NCI-H345 (cell line): Measurements from ENCODE around the gene BIRC7.

Experiments used
- DNase-seq: peaks from one replicate; lab custom pipeline; 2025; lab: John Stamatoyannopoulos, UW

The BIRC7 gene

DNA sequence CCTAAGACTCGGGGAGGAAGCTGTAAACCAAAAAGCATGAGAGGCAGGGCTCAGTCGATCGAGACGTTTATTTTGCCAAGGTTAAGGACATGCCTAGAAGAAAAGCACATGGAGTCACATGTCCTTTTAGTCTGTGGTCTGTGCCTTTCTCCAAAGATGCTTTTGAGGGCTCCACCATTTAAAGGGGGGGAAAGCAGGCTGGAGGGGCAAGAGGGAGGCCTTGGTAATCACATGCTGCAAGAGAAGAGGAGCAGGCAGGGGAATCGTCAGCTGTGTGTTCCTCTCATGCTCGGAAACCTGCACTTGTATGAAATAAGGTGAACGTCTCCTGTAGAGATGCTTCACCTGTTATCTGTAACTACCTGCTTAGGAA lies 10.6 kb upstream of the BIRC7 start:
- peak; percentile 35 for DNase-seq

DNA sequence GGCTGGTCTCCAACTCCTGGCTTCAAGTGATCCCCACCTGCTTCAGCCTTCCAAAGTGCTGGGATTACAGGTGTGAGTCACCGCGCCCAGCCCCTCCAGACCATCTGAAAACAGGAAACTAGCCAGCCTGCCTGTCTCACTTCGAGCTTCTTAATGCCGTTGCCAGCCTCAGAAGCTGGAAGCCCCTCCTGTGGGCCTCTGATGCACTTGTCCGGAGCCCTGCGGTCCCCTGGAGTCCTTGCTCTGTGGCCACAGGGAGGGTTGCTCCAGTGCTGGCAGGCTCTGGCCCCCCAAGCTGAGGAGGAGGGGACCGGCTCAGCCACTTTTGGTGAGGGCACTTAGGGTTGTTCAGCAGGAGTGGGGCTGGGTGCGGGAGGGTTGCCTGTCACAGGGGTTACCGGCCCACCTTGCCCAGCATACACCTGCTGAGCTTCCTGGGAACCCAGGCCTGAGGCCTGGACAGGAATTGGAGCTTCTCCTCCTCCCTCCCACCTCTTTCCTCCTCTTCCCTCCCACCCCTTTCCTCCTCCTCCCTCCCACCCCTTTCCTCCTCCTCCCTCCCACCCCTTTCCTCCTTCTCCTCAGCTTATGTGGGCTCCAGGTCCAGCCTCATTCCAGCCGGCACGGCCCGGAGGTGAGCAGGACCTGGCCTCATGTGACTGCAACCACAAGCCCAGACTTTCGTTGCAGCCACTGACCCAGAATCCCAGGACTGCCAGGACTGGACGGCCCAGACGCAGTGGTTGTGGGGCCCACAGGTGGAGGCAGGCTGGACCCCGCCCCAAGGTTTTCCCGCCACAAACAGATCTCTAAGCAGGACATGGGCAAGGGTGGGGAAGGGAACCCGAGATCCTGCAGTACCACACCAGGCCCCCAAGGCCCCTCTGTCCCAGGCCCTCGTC lies 9.4 kb upstream of the BIRC7 start:
- DNase-seq: no peak

DNA sequence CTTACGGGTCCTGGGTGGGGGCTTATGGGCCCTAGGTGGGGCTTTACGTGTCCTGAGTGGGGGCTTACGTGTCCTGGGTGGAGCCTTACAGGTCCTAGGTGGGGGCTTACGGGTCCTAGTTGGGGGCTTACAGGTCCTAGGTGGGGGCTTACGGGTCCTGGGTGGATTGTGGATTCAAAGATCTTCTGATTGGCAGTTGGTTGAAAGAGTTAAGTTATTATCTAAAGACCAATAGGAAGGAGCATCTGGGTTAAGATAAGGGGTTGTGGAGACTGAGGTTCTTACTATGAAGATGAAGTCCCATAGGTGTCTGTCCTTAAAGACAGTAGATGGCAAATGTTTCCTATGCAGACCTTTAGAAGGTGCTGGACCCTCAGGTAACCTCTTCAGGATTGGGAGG lies 8.4 kb upstream of the BIRC7 start:
- DNase-seq: no peak

DNA sequence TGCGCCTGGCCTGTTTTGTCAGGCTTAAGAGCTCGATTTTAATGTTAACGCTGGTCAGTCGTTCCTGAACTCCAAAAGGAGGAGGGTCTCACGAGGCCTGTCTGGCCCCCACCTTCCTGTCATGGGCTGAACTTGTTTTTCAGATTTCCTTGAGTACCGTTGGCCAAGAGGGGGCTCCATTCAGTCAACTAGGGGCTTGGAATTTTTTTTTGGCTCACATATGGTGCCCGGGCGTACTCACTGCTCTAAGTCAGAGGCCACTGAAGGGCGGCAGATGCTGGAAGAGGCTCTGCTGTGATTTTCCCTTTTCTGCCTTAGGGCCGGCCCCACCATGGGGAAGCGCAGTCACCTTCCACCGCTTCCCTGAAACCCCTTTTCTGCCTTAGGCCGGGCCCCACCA lies 6.9 kb upstream of the BIRC7 start:
- DNase-seq: no peak

DNA sequence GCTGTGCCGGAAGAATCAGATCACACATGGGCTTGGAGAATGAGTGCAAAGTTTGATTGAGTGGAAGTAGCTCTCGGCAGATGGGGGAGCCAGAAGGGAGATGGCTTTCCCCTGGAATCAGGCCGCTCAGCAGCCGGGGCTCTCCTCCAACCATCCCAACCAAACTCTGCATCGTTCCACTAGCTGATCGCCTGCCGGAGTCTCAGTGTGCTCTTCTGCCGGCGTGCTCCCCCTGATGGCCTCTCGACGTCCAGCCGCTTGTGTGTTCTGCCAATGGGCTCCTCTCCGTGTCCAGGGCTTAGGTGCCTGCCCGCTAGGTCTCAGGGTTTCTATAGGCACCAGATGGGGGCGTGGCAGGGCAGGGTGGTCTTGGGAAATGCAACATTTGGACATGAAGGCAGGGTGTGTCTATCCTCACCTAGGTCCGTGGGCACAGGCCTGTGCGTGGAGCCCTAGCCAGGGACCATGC lies 4.9 kb upstream of the BIRC7 start:
- DNase-seq: no peak

DNA sequence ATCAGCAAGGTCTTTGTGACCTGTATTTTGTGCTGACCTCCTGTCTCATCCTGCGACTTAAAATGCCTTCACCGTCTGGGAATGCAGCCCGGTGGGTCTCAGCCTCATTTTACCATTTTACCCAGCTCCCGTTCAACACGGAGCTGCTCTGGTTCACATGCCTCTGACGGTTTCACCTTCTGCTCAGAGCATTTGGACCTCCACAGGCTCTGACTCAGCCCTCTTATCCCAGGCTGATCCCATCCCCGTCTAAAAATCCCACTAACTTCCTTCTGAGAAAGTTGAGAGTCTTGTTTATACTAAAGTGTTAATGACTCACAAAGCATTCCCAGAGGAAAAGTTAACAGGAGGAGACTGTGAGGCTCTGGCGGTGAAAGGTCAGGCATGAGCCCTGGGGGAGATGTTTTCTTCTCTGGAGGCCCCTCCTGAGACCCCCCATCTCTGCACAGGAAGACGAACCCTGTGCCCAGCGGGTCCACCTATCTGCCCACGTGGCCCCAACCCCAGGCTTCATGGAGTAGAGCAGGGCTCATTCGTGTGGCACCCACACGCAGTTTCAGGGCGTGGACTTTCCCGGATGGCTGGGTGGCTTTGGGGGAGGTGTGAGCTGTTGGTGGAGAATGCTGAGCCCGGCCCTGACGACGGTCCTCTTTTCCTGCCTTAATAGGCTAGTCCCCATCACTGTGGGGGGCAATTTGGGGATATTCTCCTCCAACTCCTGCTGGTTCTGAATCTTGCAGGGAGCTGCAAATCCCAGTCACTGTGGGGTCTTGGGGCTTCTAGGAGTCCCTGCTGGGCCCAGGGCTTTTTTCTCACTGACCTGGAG lies 3.3 kb upstream of the BIRC7 start:
- DNase-seq: no peak

DNA sequence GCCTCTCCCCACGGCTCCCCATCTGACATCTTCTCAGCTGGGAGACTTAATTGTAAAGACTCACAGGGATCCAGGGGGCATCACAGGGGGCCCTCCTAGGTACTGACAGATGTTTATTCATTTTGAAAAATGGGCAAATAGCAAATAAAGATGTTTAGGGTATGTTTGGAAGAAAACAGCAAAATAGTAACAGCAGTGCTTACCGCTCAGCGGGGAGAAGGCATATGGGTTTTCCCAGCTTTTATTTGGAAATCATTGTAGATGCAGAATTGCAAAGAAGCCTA lies 2.7 kb upstream of the BIRC7 start:
- DNase-seq: no peak

DNA sequence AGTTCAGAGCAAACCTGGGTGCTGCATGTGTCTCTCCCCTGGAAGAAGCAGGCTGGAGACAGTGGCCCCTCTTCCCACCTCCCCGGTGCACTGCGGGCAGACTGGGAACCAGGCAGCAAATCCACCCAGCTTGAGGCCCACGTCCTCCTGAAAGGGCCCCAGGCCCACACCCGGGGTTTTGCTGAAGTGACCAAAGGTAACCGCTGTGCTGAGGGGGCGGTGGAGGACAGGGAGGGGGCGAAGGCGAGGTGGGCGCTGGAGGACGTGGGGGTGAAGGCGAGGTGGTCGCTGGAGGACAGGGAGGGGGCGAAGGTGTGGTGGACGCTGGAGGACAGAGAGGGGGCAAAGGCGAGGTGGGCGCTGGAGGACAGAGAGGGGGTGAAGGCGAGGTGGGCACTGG lies 1.8 kb upstream of the BIRC7 start:
- no peak for DNase-seq

DNA sequence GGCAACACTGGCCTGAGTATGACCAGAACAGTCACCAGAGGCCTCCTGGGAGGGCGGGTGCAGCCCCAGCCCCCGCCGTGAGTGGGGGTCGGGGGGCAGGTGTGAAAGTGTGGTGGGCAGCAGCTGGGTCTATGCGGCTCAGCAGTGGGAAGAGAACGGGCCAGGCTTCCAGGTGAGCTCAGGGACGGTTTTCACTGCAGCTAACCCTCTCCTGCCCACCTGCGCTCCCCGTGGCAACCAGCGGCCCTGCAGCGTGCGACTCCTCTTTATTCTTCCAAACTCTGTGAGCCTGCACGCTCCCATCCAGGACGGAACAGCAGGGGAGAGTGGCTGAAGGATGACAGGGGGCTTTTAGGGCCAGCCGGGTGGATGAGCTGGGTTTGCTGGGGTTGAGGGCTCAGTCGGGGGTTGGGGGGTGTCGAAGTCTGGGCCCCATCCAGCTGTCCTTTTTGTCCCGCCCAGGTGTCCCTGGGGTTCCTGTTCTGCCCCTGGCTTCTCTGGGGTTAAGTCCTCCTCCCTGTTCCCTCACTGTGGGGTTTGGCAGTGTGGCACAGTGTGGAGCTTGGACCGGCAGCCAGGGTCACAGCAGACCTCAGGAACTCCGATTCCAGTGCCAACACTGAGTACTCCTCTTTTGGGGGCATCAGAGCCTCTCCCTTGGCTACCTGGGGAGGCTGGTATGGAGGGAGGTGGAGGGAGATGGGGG lies 859 bp upstream of the BIRC7 start:
- peak; percentile 59 for DNase-seq

DNA sequence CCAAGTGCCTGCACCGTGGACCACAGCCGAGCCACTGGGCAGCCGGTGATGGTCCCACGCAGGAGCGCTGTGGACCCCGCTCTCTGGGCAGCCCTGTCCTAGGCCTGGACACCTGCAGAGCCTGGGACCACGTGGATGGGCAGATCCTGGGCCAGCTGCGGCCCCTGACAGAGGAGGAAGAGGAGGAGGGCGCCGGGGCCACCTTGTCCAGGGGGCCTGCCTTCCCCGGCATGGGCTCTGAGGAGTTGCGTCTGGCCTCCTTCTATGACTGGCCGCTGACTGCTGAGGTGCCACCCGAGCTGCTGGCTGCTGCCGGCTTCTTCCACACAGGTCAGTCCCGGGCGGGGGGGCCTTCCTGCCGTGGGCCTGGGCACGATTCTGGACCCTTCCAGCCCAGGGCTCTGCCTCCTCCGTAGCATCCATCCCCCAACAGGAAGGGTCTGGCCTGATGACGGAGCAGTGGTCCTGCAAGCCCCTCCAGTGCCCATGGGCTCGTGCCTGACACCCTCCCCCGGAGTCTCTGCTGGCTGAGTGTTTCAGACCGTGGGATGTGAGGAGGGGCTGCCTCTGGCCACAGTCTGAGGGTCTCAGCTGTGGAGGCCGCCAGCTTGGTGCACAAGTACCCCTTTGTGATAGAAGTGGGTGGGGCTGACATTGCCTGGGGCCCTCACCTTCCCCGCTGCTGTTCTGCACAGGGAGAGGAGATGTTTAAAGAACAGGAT lies 572 bp downstream of the BIRC7 start:
- DNase-seq: no peak

DNA sequence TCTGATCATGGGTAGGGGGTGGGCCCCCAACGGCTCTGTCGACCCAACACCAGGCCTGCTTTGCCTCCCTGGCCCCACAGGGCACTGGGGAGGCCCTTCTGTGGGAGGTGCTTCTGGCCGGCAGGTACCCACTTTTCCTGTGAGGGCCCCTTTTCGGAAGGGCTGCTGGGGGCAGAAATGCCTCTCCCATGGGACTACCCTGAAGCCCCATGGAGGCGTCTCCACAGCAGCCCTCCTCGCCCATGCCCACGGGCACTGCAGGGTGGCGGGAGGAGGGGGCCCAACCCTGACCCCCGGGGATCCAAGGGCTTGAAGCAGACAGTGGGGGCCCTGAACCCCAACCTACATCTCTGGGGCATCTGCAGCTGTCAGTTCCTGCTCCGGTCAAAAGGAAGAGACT lies 2.3 kb downstream of the BIRC7 start:
- no peak for DNase-seq

DNA sequence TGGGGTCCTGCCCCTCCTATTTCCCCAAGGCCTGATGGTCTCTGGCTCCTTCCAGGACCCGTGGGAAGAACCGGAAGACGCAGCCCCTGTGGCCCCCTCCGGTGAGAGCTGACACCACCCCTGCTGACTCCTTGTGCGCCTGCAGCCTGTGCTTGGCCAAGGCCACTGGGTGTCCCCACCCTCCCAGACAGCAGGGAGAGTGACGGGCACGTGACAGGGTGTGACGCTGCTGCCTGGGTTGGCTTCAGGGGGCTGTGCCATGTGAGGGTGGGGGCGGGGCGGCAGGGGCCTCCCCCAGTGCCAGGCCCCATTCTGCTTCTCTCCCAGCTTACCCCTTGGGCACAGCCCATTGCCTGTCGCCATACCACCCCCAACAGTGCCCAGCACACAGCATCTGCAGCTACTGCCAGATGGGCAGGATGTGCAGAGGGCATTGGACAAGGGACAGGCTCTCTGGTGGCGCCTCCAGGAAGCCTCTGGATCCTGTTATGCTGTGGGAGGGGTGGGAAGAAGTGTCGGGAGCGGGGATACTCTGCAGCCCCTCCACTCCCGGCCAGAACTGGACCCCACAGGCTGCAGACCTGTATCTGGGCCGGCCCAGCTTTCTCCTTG lies 2.9 kb downstream of the BIRC7 start:
- no peak for DNase-seq

DNA sequence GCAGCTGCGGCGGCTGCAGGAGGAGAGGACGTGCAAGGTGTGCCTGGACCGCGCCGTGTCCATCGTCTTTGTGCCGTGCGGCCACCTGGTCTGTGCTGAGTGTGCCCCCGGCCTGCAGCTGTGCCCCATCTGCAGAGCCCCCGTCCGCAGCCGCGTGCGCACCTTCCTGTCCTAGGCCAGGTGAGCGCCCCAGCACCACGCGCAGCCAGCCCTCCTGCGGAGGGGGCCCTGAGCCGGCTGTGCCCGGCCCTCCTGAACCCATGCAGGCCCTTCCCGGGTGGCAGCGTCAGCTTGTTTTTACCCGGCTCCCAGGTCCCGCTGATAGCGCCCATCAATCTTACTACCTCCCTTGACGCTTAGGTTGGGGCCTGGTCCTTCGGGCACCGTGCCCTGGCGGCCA lies 3.7 kb downstream of the BIRC7 start:
- no peak for DNase-seq

DNA sequence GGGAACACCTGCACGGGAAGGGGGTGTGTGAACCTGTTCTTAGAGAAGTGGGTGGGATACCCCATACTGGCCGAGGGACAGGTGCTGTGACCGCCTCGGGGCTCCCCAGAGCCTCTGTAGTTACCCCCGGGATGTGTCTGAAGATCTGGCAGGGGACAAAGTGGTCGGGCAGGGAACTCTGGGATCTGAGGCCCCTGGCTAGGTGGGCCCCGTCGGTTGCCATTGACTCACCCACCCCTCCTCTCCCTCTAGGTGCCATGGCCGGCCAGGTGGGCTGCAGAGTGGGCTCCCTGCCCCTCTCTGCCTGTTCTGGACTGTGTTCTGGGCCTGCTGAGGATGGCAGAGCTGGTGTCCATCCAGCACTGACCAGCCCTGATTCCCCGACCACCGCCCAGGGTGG lies 4.3 kb downstream of the BIRC7 start:
- DNase-seq: no peak

DNA sequence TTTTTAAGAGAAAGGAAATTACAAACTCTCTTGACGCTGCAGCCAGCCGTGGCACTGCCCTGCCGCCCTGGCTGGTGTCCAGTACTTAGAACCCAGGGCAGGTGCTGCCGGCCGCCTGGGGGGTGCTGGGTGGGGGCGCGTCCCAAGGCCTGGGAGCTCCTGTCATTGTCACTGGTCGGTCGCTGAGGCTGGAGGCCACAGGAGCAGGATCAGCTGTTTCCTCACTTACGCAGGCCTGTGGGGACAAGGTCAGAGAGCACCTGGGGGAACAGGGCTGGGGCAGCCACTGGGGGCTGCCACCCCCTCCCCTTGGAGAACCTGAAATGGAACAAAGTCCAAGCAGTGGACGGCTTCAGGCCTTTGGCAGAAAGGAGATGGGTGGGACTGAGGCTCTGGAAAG lies 5.6 kb downstream of the BIRC7 start:
- DNase-seq: peak; percentile 44

DNA sequence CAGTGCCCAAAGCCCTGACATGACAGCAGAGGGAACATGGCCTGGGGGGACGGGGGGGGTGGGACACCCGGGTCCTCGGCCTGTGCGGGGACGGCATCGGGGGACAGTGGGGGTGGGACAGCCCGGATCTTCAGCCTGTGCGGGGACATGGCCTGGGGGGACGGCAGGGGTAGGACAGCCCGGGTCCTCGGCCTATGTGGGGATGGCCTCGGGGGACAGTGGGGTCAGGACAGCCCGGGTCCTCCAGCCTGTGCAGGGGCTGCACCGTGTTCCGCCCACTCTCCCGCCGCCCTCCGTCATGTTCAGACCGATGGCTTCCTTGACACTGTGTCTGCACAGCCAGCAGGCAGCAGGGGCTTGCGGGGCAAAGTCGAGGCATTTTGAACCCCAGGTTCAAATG lies 7.0 kb downstream of the BIRC7 start:
- DNase-seq: no peak

DNA sequence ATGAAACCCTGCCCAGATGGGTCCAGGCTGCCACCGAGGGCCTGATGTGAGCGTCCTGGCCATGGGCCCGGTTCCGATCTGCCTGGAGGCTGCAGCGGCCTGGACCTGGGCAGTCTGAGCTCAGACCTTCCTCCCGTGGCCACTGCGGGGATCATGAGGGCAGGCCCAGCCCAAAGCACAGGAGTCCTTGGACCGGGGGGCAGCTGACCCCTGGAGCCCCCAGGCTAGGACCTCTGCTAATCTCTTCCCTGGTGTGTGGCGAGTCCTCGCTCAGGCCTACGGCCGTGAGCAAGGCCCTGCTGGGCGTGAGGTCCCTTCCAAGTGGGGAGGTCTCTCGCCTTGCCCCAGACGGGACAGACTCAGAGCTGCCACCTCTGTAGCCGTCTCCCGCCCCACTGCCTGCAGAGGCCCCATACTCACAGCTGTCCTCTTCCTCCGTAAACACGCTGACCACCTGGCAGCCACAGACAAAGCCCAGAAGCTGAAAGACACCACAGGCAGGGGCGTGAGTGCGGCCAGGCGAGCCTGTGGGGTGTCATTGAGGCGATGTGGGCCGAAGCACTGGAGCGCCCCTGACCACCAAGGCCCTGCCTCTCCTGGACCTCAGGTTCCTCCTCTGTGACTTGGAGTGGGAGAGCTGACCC lies 8.0 kb downstream of the BIRC7 start:
- no peak for DNase-seq

DNA sequence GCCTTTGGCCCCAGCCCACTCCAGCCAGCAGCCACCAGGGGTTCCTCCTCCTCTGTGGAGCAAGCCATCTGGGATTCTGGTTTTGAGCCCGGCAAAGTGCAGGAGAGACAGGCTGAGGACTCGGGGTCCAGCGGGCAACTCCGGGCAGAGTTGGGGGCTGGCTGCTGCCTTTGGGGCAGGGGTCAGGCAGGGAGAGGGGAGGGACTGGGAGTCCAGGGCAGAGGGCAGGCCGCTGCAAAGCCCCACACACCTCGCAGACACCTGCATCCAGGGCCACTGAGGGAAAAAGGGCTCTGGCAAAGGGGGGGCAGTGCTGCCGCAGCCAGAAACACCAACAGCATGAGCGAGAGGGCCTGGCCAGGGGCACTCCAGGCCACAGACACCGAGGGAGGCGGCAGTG lies 8.8 kb downstream of the BIRC7 start:
- DNase-seq: no peak

DNA sequence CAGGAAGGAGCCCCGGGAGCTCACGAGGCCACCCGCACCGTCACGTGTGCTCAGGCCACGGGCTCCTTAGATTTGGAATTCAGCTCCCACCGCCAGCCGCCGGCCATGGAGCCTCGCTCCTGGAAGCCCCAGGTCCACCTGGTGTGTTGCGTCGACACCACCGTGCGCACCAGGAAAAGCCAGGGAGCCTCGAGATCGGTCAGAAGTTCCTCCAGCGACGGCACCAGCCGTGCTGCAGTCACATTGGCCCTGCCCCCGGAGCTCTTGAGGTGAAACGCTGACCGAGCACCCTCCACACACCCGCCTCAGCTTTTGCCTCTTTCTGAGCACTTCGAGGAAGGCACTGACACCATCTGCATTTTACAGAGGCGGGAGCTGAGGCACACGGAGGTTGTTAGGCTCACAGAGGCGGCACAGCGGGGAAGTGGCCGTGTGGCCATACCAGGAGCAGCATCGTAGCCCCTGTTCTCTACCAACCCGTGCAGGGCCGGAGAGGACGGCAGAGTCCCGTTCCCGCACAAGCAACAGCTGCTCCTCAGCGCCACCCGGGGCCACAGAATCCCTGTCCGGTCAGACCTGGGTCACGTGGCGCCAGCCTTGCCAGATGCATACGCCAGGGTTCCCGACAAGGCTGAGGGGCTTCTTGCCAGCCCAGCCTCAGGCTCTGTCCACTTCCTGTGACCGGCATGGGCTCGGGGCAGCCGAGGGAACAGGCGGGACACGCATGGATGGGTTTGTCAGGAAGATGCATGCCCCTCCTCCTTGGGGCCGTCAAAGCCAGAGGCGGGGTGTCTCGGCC lies 11.0 kb downstream of the BIRC7 start:
- DNase-seq: no peak

DNA sequence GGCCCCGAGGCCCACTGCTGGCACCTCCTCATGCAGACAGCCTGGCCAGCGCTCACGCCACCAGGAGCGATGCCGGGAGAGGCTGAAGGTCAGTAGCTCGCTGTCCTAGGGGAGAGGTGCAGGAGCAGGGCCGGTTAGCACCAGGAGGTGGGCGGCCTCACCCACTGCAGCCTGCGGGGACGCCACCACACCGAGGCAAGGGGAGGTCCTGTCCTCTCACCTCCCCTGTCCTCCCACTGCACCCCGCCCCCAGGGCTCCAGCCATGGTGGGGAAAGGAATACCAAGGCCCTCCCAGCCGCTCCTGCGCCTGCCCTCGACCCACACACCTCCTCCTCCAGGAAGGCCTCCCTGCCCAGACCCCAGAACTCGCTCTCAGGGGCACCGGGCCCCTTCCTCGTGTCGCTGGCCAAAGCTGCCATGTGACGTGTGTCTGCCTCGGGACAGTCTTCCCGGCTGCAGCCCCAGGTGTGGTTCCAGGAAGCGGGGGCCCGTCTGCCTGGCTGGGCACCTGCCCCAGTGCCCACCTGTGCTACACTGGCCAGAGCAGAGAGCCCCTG lies 12.0 kb downstream of the BIRC7 start:
- DNase-seq: no peak
